IPS-18a (cell line): ENCODE measurements around the gene PNPLA2.

Source experiments
- H3K27ac ChIP-seq: one replicate; pipeline ENCODE4 v1.5.1; 2013; ENCODE audit warnings: low read length
- H3K27me3 ChIP-seq: one replicate; pipeline ENCODE4 v1.6.1; 2013; ENCODE audit warnings: mild to moderate bottlenecking, low read length; ENCODE audit not compliant: control insufficient read depth, insufficient read depth
- H3K36me3 ChIP-seq: one replicate; pipeline ENCODE4 v1.6.1; 2013; ENCODE audit warnings: low read depth, low read length; ENCODE audit not compliant: control insufficient read depth
- H3K4me1 ChIP-seq: one replicate; pipeline ENCODE4 v1.6.1; 2013; ENCODE audit warnings: low read depth, low read length; ENCODE audit not compliant: control insufficient read depth
- H3K4me3 ChIP-seq: one replicate; pipeline ENCODE4 v1.5.1; 2013; ENCODE audit warnings: low read length
- H3K9ac ChIP-seq: one replicate; pipeline ENCODE4 v1.6.1; 2013; ENCODE audit warnings: mild to moderate bottlenecking, low read length, moderate library complexity
- H3K9me3 ChIP-seq: one replicate; pipeline ENCODE4 v1.6.1; 2013; ENCODE audit warnings: low read depth, low read length; ENCODE audit not compliant: control insufficient read depth

Gene PNPLA2, protein sequence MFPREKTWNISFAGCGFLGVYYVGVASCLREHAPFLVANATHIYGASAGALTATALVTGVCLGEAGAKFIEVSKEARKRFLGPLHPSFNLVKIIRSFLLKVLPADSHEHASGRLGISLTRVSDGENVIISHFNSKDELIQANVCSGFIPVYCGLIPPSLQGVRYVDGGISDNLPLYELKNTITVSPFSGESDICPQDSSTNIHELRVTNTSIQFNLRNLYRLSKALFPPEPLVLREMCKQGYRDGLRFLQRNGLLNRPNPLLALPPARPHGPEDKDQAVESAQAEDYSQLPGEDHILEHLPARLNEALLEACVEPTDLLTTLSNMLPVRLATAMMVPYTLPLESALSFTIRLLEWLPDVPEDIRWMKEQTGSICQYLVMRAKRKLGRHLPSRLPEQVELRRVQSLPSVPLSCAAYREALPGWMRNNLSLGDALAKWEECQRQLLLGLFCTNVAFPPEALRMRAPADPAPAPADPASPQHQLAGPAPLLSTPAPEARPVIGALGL

DNA sequence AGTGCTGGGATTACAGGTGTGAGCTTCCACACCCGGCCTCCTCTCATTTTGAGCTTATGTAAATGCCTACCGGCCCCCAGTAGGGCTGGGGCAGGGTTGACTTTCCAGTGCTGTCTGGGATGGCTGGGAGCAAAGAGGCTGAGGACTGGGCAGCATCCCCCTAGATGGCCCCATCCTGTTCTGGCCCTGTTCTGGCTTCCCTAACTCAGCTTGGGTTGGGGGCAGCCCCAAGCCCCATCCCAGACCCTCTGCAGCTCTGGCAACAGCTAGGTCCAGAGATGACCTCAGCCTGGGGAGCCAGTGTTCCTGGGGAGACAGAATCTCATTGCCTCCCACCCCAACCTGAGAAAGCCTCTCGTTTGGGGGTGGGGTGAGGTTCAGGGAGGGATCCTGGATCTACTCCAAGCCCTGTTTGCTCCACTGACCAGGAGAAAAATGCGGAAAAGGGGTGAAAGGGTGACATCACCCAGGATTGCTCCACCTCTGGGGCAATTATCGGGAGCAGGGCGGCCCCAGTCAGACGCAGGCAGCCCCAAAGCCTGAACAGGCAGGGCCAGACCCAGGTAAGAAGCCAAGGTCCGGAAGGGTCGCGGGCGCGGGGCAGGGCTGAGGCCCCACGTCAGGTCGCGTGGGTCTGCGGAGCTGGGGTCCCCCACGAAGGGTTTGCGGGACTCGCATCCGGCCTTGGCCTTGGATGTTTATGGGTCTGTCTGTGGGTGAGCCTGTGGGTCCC is at the start of gene PNPLA2:
Gene PNPLA2 (plus strand): TSS at position 519 of the 733 bp plus-strand sequence. CDS start 805 bp downstream, outside the sequence.
- peak within 1 kb of the TSS; percentile 39 for H3K9ac ChIP-seq
- no peaks in the 10 kb centered on the region for H3K9me3 ChIP-seq
- peak within 1 kb of the TSS; percentile 62 for H3K4me3 ChIP-seq
- peaks cover 5% of the 10 kb centered on the region for H3K27me3 ChIP-seq
- no peak within 1 kb of the TSS for H3K27ac ChIP-seq
- H3K36me3 ChIP-seq = peaks cover 1% of the 10 kb centered on the region
- peaks cover 8% of the 10 kb centered on the region for H3K4me1 ChIP-seq

DNA sequence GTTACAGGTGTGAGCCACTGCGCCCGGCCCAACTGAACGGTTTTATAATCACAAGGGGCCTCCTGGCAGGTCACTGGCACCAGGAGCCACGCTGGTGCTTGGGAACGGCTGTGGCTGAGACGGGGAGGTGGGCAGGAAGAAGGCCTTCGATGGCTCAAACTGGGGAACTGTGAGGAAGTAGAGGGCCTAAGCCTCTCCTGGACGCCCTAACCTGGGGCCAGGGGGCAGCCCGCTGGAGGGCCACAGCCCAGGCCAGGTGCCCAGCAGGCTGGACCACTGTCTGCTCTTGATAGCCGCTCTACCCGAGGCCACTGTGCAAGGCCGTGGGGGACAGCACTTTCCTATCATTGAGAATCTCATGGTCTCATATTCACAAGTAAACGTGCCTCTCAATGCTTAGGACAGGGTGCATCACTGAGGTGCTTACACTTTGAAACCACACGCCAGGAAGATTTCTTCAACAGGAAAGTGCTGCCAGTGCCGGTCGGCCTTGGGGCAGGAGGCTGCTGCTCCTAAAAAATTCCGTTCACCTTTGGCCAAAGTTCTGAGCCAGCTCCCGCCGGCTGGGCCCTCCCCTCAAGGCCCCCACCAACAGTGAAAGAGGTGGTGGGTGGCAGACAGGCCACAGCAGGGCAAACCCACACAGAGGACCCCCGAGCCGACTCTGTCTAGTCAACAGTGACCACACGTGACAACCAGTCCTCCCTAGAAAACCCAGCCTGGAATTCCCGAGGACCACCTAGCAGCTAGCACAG is 48.6 kb upstream of the PNPLA2 start:
- Histone ChIP-seq H3K9ac (no peak overlapping the region), H3K27ac (no peak overlapping the region), H3K27me3 (no peaks in the 10 kb centered on the region), H3K4me1 (no peaks in the 10 kb centered on the region), H3K36me3 (peaks cover 28% of the 10 kb centered on the region), H3K9me3 (no peaks in the 10 kb centered on the region), H3K4me3 (no peak overlapping the region)

DNA sequence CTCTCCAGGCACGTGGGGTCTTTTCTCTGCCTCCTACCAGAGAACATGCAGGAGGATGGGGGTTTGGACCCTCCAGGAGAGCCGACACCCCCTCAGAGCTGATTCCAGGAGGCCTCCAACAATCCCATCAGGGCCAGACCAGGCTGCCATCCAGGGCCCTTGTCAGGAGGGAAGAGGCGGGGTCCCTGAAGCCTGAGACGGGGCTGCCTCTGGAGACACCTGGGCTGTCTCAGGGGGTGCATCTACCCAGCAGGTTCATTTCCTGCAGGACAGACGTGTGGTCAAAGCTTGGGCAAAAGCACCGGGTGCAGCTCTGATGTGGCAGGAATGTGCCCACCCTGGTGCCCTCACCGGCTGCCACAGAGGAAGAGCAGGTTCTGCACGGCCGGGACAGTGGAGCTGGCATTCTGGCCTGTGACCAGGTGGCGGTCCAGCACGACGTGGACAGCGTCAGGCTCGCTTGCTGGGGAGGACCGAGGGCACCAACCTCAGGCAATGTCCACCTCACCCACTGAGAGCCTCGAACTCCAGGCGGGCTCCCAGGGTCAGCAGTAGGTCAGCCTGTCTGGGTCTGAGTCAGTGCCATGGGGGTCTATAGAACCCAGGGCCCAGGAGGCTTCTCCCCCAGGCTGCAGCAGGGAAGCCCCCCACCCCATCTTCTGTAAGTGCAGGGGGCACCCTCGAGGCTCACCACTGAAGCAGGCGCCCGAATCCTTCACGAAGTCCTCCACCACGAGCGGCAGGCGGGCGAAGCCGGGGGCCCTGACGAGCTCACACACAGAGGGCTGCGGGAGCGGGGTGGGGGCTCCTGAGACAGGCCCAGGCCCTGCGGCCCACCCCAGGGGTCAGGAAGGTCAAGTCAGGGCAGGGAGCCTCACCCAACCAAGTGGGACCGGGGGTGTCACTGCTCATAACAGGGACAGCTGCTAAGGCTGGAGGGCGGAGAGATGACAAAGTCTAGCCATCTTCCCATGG is 47.8 kb upstream of the PNPLA2 start:
- Histone ChIP-seq H3K4me1 (no peaks in the 10 kb centered on the region), H3K9ac (no peak overlapping the region), H3K36me3 (peaks cover 28% of the 10 kb centered on the region)

DNA sequence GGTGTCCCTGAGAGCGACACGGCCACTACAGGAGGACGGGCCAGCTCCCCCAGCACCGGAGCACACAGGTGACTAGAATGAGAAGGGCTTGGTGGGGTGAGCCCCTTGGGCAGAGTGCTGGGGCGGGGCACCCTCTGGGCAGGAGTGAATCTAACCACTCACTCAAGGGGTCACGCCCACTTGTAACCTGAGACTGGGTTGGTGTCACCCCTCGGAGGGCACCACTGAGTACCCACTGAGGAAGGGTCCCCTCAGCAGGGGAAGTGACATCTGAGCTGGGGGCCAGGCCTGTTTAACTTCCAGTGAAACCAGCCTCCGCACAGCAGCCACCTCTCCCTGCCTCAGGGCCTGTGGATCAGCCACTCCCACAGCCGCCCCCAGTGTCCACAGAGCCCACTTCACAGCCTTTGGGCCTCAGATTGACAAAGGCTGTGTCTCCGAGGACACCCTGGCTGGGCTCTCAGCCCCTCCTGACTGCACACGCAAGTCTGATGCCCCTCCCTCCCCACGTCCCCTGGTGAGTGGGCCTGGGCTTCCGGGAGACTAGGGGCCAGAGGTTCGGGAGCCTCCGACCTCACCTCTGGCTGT is 47.0 kb upstream of the PNPLA2 start:
- no peak overlapping the region for H3K4me3 ChIP-seq
- H3K36me3 ChIP-seq = peaks cover 24% of the 10 kb centered on the region
- H3K9ac ChIP-seq = no peak overlapping the region
- H3K4me1 ChIP-seq = no peaks in the 10 kb centered on the region
- no peak overlapping the region for H3K27ac ChIP-seq
- no peaks in the 10 kb centered on the region for H3K27me3 ChIP-seq
- no peaks in the 10 kb centered on the region for H3K9me3 ChIP-seq

More for the DNA sequence above, 47.8 kb upstream of the PNPLA2 start:
- Histone ChIP-seq H3K9me3 (no peaks in the 10 kb centered on the region), H3K4me3 (no peak overlapping the region), H3K27ac (no peak overlapping the region), H3K27me3 (no peaks in the 10 kb centered on the region)

DNA sequence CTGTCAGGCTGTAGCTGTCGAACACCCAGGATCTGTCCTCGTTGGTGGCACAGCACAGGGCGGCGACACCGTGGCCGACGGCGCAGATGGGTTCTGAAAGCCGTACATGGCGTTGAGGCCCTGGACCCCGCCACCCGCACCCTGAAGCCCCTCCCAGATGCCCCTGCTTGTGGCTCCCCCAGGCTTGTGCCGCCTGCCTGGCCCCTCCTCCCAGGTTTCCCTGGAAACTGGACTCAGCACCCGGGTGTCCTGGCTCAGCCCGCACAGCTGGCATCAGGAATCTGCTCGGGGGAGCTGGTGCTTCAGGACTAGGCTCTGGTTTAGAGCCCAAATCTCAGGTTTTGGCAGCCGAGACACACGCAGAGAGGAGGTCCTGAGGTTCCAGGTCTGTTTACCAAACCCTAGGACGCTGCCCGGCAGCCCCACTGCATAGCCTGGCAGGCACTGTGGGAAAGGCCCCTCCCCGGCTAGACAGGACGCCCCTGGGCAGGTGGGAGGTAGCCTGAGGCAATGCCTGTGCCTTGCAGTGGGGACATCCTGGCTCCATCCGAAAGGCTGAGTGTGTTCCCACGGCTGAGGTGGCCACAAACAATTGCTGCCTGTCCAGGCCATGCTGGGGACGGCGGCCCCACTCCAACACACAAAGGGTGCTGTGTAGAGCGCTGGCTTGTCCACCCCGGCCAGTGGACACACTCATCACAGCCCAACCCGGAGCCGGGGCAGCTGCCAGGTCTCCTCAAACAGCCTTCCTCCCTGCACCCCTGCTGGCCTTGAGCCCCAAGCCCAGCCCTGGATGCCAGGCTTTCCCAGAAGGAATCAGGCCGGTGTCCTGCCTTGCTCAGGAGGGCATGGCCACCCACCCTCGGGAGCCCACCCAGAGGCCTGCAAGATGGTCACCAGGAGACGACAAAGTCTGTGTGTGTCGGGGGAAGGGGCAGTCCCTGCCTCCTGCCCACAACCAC is 46.0 kb upstream of the PNPLA2 start:
- Histone ChIP-seq H3K27me3 (no peaks in the 10 kb centered on the region), H3K9ac (no peak overlapping the region), H3K36me3 (peaks cover 19% of the 10 kb centered on the region), H3K4me3 (no peak overlapping the region), H3K4me1 (no peaks in the 10 kb centered on the region), H3K9me3 (no peaks in the 10 kb centered on the region), H3K27ac (no peak overlapping the region)

DNA sequence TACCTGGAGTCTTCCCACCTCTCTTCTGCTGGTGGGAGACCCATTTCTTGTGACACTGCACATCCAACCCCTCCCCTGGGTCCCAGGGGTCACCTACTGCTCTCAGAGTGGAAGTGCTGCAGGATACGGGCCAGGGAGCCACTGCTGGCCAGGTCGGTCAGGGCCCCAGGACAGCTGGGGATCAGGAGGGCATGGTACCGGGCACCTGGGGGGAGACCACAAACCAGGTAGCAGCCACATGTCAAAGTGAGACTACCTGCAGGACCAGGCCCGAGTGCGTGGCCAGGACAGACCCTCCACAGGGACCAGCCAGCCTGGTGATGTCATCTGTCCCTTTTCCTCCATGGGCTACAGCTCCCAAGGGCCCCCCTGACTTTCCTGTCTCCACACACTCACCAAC is 45.3 kb upstream of the PNPLA2 start:
- no peaks in the 10 kb centered on the region for H3K9me3 ChIP-seq
- no peak overlapping the region for H3K4me3 ChIP-seq
- no peak overlapping the region for H3K9ac ChIP-seq
- H3K4me1 ChIP-seq = no peaks in the 10 kb centered on the region
- H3K27ac ChIP-seq = no peak overlapping the region
- no peaks in the 10 kb centered on the region for H3K27me3 ChIP-seq
- peaks cover 19% of the 10 kb centered on the region for H3K36me3 ChIP-seq

DNA sequence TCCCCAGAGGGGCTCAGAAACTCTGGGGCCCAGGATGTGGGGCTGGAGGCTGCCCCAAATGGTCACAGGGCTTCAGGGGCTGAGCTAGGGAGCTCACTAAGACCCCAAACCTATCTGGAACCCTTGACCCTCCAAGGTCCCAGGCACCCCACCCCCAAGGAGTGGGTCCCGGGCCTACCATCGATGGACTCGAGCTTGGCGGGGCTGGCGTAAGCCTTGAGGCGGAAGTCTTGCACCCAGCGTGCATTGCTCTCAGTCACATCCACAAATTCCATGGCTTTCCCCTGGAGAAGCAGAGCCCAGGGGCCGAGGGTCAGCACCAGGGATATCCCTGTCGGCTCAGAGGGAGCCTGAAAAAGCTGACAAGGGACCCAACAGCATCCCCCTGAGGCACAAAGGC is 44.9 kb upstream of the PNPLA2 start:
- Histone ChIP-seq H3K27me3 (no peaks in the 10 kb centered on the region), H3K9me3 (no peaks in the 10 kb centered on the region), H3K4me3 (no peak overlapping the region), H3K27ac (no peak overlapping the region), H3K4me1 (no peaks in the 10 kb centered on the region), H3K36me3 (peaks cover 19% of the 10 kb centered on the region), H3K9ac (no peak overlapping the region)

DNA sequence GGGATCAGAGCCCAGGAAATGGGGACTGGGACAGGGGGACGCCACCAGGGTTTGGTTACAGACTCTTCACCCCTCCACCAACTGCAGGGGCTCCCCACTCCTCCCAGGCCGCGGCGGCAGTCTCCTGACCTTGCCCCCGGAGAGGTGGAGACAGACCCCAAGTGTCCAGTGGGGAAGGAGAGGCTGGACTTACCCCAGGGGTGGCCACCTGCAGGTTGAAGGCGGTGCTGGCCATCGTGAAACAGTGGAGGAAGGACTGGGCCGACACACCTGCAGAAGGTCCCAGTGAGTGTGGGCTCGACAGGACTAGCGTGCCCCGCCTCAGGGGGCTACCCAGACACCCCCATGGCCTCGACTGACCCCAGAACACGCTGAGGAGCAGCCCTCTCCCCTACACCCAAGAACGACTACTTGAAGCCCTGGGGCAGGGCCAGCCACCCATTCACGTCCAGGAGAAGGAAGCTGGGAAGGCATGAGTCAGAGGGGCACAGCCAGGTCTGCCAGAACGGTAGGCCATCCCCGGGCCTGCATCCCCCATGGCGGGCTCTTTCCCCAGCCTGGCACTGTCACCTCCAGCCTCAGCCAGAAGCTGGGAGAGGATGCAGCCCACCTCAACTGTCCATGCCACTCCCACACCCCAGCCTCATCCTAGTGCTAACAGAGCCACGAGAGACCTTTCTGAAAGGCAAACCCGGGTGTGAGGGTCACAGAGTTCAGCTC is 43.7 kb upstream of the PNPLA2 start:
- no peak overlapping the region for H3K27ac ChIP-seq
- H3K9ac ChIP-seq = no peak overlapping the region
- peaks cover 14% of the 10 kb centered on the region for H3K36me3 ChIP-seq
- H3K27me3 ChIP-seq = no peaks in the 10 kb centered on the region
- H3K4me3 ChIP-seq = no peak overlapping the region
- no peaks in the 10 kb centered on the region for H3K4me1 ChIP-seq
- H3K9me3 ChIP-seq = no peaks in the 10 kb centered on the region

DNA sequence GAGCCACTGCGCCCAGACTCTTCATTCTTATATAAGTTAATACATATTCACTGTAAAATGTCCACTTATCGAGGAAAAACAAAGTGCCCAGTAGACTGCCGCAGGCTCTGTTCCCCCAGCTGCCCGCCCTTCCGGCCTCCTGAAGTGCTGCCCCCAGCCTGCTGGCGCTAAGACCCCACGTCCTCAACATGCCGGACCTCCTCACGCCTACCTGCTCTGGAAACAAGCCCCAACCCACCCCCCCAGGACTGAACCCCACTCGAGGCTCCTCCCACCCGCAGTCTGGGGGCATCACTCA is 42.5 kb upstream of the PNPLA2 start:
- no peaks in the 10 kb centered on the region for H3K27me3 ChIP-seq
- H3K36me3 ChIP-seq = peaks cover 5% of the 10 kb centered on the region
- H3K9ac ChIP-seq = peak overlapping the region; percentile 81
- peak overlapping the region; percentile 77 for H3K4me3 ChIP-seq
- H3K9me3 ChIP-seq = no peaks in the 10 kb centered on the region
- no peak overlapping the region for H3K27ac ChIP-seq
- no peaks in the 10 kb centered on the region for H3K4me1 ChIP-seq
